HepG2 (cell line): ENCODE measurements around the gene CCN2. TPM values are rescaled to one million over a fixed set of nuclear protein-coding genes. Genes with fewer than 3 reads are reported as not detected.

ENCODE experiments used
- ARID5B ChIP-seq: IDR thresholded peaks from 2 replicates; pipeline ENCODE4 v1.4.0; 2020; ENCODE audit warnings: mild to moderate bottlenecking, missing genetic modification reagents
- ATF7-NPFF ChIP-seq: sonication (generic); formaldehyde crosslinking; IDR thresholded peaks from 2 replicates; pipeline ENCODE4 v1.8.1; 2023; ENCODE audit warnings: mild to moderate bottlenecking, low read depth, missing genetic modification reagents, moderate library complexity
- CREM ChIP-seq, 2 experiments: sonication (generic) in 1 of 2; formaldehyde crosslinking in 1 of 2; IDR thresholded peaks; 2 replicates each; pipeline versions ENCODE4 v1.4.0 to v1.6.1; 2016 to 2020; ENCODE audit warnings: antibody characterized with exemption in 1 of 2, mild to moderate bottlenecking in 1 of 2, missing genetic modification reagents in 1 of 2
- GATAD2A ChIP-seq: IDR thresholded peaks from 2 replicates; pipeline ENCODE4 v1.6.1; 2016
- HMG20A ChIP-seq: IDR thresholded peaks from 2 replicates; pipeline ENCODE4 v1.6.1; 2016; ENCODE audit warnings: borderline replicate concordance
- HNF4A ChIP-seq: sonication (generic); formaldehyde crosslinking; IDR thresholded peaks from 2 replicates; pipeline ENCODE4 v1.4.0; 2020; ENCODE audit warnings: missing genetic modification reagents
- NCOA2 ChIP-seq: sonication (generic); formaldehyde crosslinking; IDR thresholded peaks from 2 replicates; pipeline ENCODE4 v1.8.0; 2022; ENCODE audit warnings: inconsistent platforms
- NR2C2 ChIP-seq: sonication (generic); formaldehyde crosslinking; IDR thresholded peaks from 2 replicates; pipeline ENCODE4 v1.4.0; 2020; ENCODE audit warnings: missing genetic modification reagents, mild to moderate bottlenecking, moderate library complexity, borderline replicate concordance
- NR2F2 ChIP-seq: IDR thresholded peaks from 2 replicates; pipeline ENCODE4 v1.6.1; 2012; ENCODE audit warnings: low read depth, inconsistent platforms, borderline replicate concordance
- NR2F6 ChIP-seq, 2 experiments: IDR thresholded peaks; 2 replicates each; pipeline ENCODE4 v1.6.1; 2016; ENCODE audit warnings: antibody characterized with exemption in 1 of 2, mild to moderate bottlenecking in 1 of 2
- RARA ChIP-seq: IDR thresholded peaks from 2 replicates; pipeline ENCODE4 v1.6.1; 2016; ENCODE audit warnings: missing genetic modification reagents, missing compliant biosample characterization
- RCOR2 ChIP-seq: IDR thresholded peaks from 2 replicates; pipeline ENCODE4 v1.6.1; 2016; ENCODE audit warnings: missing biosample characterization, missing genetic modification reagents
- SOX5 ChIP-seq: IDR thresholded peaks from 2 replicates; pipeline ENCODE4 v1.6.1; 2016; ENCODE audit warnings: borderline replicate concordance
- TARDBP ChIP-seq: sonication (generic); formaldehyde crosslinking; IDR thresholded peaks from 2 replicates; pipeline ENCODE4 v1.8.0; 2022; ENCODE audit warnings: mild to moderate bottlenecking, missing genetic modification reagents
- ZMYM2 ChIP-seq: sonication (generic); formaldehyde crosslinking; IDR thresholded peaks from 2 replicates; pipeline ENCODE4 v1.8.0; 2022; ENCODE audit warnings: mild to moderate bottlenecking, missing genetic modification reagents
- ZNF3 ChIP-seq: IDR thresholded peaks from 2 replicates; pipeline ENCODE4 v1.7.0; 2017; ENCODE audit warnings: inconsistent platforms
- ZNF550 ChIP-seq: sonication (generic); formaldehyde crosslinking; IDR thresholded peaks from 2 replicates; pipeline ENCODE4 v1.4.0; 2020; ENCODE audit warnings: mild to moderate bottlenecking, missing genetic modification reagents, borderline replicate concordance
- ZSCAN5A ChIP-seq: sonication (generic); formaldehyde crosslinking; IDR thresholded peaks from 2 replicates; pipeline ENCODE4 v1.8.0; 2022; ENCODE audit warnings: mild to moderate bottlenecking, missing genetic modification reagents, borderline replicate concordance
- polyA plus RNA-seq, 8 experiments: library from polyadenylated mRNA; depleted of rRNA in 3 of 8; stranded (reverse) in 7 of 8; unstranded in 1 of 8; fragments of >200 nt; fragmentation: Illumina TruSeq in 4 of 8; extraction: Trizol in 4 of 8; gene quantifications; 2 replicates each; pipeline versions ENCODE4 v1.2.1 to v1.2.3, GENCODE V29; 2011 to 2016; ENCODE audit warnings: low read depth in 4 of 8, missing spikeins in 1 of 8, mixed read lengths in 1 of 8; ENCODE audit not compliant: insufficient read depth in 1 of 8
- total RNA-seq, 5 experiments: library from RNA; depleted of rRNA; stranded (reverse); fragments of >200 nt; fragmentation: Illumina TruSeq; extraction: Trizol; gene quantifications; 2 replicates each; pipeline ENCODE4 v1.2.3, GENCODE V29; 2016; ENCODE audit warnings: low read depth in 1 of 5
- TF ChIP-seq, protein P1 (sequence below): IDR thresholded peaks from 2 replicates; pipeline ENCODE4 v1.6.1; 2012; ENCODE audit warnings: low read depth, low read length, improper control_type of control experiment
- TF ChIP-seq, protein P2 (sequence below): sonication (generic); formaldehyde crosslinking; IDR thresholded peaks from 2 replicates; pipeline ENCODE4 v1.8.0; 2022; ENCODE audit warnings: missing genetic modification reagents, mild to moderate bottlenecking, borderline replicate concordance

CCN2 gene
- total and polyA plus RNA-seq, 2 of the 13 experiments (the other 11 are each of a cell fraction or from before 2014, with no cell fraction given): 34.7 to 316 TPM

DNA sequence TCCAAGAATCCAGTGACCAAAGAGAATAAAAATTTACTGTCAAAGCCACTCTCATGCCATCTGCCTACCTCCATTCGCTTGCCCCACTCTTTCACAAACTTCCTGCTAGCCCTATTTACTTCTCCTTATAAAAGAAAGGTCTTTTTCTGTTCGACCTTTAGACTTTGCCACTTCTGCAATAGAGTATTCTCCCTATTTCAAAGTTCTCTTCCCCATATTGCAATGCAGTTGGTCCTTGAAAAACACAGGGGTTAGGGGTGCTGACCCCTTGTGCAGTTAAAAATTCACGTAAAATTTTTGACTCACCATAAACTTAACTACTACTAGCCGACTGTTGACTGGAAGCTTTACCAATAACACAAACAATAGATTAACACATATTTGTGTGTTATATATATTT is 15.0 kb downstream of the CCN2 start (continued):
- TF ChIP-seq ARID5B (peak; percentile 69), NR2F6 (IDR thresholded peaks at IDR 0.05) (peak; percentile 77), NR2F6 (CRISPR knock-in tag; IDR thresholded peaks at IDR 0.05) (peak; percentile 64), CREM (IDR thresholded peaks at IDR 0.05) (peak; percentile 14; the same call in 1 of the 2 replicates), CREM (CRISPR knock-in tag; IDR thresholded peaks at IDR 0.05) (no peak), NR2F2 (peak; percentile 80), RCOR2 (0 out of 2 replicates have a peak, but pooled peaks have one; percentile 42), ZNF550 (CRISPR knock-in tag) (no peak), HNF4A (CRISPR knock-in tag) (peak; percentile 84), HMG20A (CRISPR knock-in tag) (peak; percentile 53; the same call in 1 of the 2 replicates), NCOA2 (CRISPR knock-in tag) (peak; percentile 36; the same call in 1 of the 2 replicates), ATF7-NPFF (CRISPR knock-in tag) (no peak), SOX5 (CRISPR knock-in tag) (0 out of 2 replicates have a peak, but pooled peaks have one; percentile 20), TARDBP (CRISPR knock-in tag) (peak; percentile 39; the same call in 1 of the 2 replicates), NR2C2 (CRISPR knock-in tag) (peak; percentile 36; the same call in 1 of the 2 replicates), ZMYM2 (CRISPR knock-in tag) (peak; percentile 88), GATAD2A (CRISPR knock-in tag) (0 out of 2 replicates have a peak, but pooled peaks have one; percentile 27), RARA (CRISPR knock-in tag) (0 out of 2 replicates have a peak, but pooled peaks have one; percentile 44), ZNF3 (CRISPR knock-in tag) (no peak), ZSCAN5A (CRISPR knock-in tag) (peak; percentile 28; the same call in 1 of the 2 replicates)
- TF ChIP-seq, protein P1, sequence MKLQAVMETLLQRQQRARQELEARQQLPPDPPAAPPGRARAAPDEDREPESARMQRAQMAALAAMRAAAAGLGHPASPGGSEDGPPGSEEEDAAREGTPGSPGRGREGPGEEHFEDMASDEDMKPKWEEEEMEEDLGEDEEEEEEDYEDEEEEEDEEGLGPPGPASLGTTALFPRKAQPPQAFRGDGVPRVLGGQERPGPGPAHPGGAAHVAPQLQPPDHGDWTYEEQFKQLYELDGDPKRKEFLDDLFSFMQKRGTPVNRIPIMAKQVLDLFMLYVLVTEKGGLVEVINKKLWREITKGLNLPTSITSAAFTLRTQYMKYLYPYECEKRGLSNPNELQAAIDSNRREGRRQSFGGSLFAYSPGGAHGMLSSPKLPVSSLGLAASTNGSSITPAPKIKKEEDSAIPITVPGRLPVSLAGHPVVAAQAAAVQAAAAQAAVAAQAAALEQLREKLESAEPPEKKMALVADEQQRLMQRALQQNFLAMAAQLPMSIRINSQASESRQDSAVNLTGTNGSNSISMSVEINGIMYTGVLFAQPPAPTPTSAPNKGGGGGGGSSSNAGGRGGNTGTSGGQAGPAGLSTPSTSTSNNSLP: no peak
- TF ChIP-seq, protein P2, sequence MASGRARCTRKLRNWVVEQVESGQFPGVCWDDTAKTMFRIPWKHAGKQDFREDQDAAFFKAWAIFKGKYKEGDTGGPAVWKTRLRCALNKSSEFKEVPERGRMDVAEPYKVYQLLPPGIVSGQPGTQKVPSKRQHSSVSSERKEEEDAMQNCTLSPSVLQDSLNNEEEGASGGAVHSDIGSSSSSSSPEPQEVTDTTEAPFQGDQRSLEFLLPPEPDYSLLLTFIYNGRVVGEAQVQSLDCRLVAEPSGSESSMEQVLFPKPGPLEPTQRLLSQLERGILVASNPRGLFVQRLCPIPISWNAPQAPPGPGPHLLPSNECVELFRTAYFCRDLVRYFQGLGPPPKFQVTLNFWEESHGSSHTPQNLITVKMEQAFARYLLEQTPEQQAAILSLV: no peak
